ENCODE results near the gene FAM50A.

DNA sequence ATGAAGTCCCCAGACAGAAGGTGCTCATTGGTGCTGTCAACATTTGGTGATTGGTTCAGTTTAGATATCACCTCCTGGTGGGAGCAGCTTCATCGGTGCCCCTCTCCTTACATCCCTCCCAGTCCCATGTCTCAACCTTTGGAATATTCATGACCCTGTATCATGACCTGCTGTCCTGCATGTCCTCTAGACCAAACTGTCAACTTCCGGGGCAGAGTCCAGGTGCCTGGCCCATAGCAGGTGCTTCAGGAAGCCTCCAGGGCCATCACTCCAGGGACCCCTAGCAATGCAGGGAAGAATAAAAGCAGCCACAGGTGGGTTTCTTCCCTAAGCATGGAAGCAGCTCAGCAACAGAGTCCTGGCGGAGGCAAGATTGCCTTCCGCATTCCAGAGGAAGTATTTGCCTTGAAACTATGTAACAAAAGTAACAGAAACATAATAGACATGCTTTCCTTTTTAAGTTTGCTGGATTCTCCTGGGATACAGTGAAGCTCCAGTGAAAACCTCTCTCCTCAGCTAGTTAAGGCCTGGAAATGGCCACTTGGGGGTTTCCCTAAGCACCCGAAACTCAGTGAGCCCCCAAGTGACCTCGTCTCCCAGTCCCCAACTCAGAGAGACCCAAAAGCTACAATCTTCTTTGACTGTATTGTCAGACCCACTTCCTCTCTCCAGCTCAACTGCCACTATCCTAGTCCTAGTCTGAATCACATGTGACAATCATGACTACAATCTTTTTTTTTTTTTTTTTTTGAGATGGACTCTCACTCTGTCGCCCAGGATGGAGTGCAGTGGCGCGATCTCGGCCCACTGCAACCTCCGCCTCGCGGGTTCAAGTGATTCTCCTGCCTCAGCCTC lies 16.8 kb upstream of the FAM50A start:
- no peak for TF ChIP-seq POLR2A (IDR thresholded peaks at IDR 0.05)
- TF ChIP-seq, protein P1, sequence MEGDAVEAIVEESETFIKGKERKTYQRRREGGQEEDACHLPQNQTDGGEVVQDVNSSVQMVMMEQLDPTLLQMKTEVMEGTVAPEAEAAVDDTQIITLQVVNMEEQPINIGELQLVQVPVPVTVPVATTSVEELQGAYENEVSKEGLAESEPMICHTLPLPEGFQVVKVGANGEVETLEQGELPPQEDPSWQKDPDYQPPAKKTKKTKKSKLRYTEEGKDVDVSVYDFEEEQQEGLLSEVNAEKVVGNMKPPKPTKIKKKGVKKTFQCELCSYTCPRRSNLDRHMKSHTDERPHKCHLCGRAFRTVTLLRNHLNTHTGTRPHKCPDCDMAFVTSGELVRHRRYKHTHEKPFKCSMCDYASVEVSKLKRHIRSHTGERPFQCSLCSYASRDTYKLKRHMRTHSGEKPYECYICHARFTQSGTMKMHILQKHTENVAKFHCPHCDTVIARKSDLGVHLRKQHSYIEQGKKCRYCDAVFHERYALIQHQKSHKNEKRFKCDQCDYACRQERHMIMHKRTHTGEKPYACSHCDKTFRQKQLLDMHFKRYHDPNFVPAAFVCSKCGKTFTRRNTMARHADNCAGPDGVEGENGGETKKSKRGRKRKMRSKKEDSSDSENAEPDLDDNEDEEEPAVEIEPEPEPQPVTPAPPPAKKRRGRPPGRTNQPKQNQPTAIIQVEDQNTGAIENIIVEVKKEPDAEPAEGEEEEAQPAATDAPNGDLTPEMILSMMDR (IDR thresholded peaks at IDR 0.05): no peak
